UCSD-AML1 (cell line): ENCODE data around the gene OR4F17.
"Not testable (repeated sequence)": the region's sequence is repeated elsewhere in the genome, so short reads cannot be mapped to it uniquely, and the experiment has no call there.

Source experiments
- DNase-seq: peaks from one replicate; lab custom pipeline; 2025; ENCODE audit not compliant: unreplicated experiment; lab: John Stamatoyannopoulos, UW

Gene OR4F17, protein sequence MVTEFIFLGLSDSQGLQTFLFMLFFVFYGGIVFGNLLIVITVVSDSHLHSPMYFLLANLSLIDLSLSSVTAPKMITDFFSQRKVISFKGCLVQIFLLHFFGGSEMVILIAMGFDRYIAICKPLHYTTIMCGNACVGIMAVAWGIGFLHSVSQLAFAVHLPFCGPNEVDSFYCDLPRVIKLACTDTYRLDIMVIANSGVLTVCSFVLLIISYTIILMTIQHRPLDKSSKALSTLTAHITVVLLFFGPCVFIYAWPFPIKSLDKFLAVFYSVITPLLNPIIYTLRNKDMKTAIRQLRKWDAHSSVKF

GRCh38 chr19:106804-107203 is at the start of gene OR4F17:
OR4F17 (plus strand) TSS chr19:107104; CDS start chr19:110679, 3,575 bp downstream.
- not testable (repeated sequence) for DNase-seq

GRCh38 chr19:70793-71192 is 36.1 kb upstream of the OR4F17 start:
- not testable (repeated sequence) for DNase-seq

- DNase-seq = not testable (repeated sequence)
Observed at GRCh38 chr19:82864-83263, 24.0 kb upstream of the OR4F17 start.

DNA sequence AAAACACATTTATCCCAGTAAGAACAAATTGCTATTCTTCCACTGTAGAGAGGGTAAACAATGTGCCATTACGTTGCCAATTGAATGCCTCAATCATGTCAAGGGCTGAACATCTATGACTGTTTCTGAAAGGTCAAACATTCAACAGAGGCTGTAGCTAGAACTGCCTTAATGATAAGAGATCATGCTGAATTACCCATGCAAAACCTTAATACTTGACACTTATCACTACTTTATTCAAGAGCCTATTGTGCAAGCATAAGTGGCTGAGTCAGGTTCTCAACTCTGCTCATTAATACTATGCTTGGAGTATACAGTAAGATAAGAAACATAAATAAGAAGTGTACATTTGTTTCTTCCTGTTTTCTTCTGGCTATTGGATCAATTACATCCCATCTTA is 23.3 kb upstream of the OR4F17 start:
- not testable (repeated sequence) for DNase-seq

DNA sequence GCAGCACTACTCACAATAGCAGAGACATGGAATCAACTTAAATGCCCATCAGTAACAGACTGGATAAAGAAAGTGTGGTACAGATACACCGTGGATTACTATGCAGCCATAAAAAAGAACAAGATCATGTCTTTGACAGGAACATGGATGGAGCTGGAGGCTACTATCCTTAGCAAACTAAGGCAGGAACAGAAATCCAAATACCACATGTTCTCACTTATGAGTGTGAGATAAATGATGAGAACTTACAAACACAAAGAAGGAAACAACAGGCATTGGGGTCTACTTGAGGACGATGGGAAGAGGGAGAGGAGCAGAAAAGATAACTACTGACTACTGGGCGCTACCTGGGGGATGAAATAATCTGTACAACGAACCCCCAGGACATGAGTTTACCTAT is 16.2 kb upstream of the OR4F17 start:
- not testable (repeated sequence) for DNase-seq

GRCh38 chr19:94794-95193 is 12.1 kb upstream of the OR4F17 start:
- DNase-seq = not testable (repeated sequence)

GRCh38 chr19:97647-98046 is 9.3 kb upstream of the OR4F17 start:
- DNase-seq = not testable (repeated sequence)

DNA sequence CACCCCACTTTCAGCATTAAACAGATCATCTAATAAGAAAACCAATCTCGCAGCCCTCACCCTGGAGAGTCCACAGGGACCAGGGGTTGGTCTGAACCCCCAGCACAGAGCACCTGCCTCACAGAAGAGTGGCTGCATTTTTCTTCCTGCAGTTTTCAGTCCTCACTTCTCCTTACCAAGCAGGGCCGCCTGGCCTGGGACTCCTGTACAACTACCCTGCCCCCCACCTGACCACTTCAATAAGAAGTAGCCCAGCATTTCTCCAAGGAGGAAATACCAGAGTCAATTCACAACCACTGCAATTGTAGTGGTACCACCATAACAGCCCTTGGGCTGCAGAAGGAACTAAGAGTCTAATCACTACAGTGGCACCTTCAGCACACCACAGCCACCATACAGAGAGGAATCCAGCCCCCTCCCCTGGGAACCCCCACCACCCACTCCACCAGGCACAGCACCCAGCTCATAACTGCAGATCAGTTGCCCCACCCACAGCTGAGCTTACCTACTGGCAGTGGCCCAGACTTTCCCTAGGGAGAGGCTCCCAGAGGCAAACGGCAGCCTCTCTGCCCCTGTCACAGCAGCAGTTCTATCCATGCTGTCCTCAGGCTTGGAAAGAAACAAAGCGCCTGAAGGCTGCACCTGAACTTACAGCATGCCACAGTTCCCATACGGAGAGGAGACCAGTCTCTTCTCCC is 13.7 kb downstream of the OR4F17 start:
- DNase-seq = not testable (repeated sequence)
